ENCODE results near the gene TIMM8B. TPM values are rescaled to one million over a fixed set of nuclear protein-coding genes. Genes with fewer than 3 reads are reported as not detected.

The TIMM8B gene
- total RNA-seq, 1 experiment from 2014 or later: 70.8 TPM

DNA sequence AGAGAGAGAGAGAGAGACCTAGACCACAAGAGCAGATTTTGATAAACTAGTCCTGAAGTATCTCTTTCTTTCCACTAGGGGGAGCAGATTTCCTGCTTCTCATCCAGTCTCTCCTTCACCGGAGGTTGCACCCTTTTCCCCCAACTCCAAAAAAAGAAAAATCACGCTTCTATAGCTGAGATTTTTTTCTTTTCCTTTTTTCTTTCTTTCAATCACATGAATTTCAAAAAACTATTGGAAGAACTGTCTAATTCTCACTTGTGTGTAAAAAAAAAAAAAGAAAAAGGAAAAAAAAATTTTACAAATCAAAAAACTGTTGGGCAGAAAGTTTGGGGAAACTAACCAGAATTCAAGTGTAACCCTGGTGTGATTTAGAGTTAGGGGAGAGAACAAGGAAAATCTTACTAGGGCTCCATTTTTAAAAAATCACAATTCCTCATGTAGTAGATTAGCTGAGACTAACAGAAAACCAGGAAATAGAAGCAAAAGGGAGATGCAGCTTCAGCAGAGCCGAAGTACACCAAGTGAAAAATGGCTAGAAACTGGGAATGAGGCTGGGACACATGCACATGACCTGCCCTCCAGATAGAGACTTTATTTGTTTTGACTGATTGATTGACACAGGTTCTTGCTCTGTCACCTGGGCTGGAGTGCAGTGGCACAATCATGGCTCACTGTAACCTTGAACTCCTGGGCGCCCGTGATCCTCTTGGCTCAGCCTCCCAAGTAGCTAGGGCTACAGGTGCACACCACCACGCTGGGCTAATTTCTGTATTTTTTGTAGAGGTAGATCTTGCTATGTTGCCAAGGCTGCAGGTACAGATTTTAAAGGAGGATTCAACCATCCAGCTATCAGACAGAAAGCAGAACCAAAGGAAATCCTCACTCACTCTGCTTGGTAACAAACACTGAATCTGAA, 27.2 kb upstream of the TIMM8B start:
- CTCF ChIA-PET: interaction anchor here (0.6 to 7.4 kb wide), 45 partner anchors 9 to 1931 kb away, joined by 3 to 130 read pairs (median 4); partner anchors contain the start of gene BCO2
- Mint-ChIP-seq H3K4me1 (ENCODE audit: insufficient read depth, unreplicated experiment) (no peaks in the 10 kb centered on the region), H3K27ac (ENCODE audit: low read depth, unreplicated experiment) (no peak overlapping the region), H3K36me3 (ENCODE audit: insufficient read depth, unreplicated experiment) (no peaks in the 10 kb centered on the region), H3K4me3 (ENCODE audit: unreplicated experiment) (no peak overlapping the region), H3K9me3 (ENCODE audit: unreplicated experiment) (no peaks in the 10 kb centered on the region), H3K27me3 (ENCODE audit: insufficient read depth, unreplicated experiment) (no peaks in the 10 kb centered on the region)
- DNase-seq (ENCODE audit: unreplicated experiment): peak; percentile 75
- intact Hi-C loops (cut with micrococcal nuclease): loop anchor here (1.0 kb wide), 3 partner anchors 62 to 167 kb away; partner anchors contain the start of gene BCO2
- BruUV-seq (replicated peaks): no TSS peak
- TF ChIP-seq, protein P1, sequence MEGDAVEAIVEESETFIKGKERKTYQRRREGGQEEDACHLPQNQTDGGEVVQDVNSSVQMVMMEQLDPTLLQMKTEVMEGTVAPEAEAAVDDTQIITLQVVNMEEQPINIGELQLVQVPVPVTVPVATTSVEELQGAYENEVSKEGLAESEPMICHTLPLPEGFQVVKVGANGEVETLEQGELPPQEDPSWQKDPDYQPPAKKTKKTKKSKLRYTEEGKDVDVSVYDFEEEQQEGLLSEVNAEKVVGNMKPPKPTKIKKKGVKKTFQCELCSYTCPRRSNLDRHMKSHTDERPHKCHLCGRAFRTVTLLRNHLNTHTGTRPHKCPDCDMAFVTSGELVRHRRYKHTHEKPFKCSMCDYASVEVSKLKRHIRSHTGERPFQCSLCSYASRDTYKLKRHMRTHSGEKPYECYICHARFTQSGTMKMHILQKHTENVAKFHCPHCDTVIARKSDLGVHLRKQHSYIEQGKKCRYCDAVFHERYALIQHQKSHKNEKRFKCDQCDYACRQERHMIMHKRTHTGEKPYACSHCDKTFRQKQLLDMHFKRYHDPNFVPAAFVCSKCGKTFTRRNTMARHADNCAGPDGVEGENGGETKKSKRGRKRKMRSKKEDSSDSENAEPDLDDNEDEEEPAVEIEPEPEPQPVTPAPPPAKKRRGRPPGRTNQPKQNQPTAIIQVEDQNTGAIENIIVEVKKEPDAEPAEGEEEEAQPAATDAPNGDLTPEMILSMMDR (IDR thresholded peaks at IDR 0.05; ENCODE audit: unreplicated experiment): peak; percentile 73
- POLR2A ChIA-PET: interaction anchor here (0.6 to 3.3 kb wide), 16 partner anchors 15 to 112 kb away, joined by 3 to 11 read pairs (median 4); partner anchors contain the start of genes IL18, PTS and TIMM8B

DNA sequence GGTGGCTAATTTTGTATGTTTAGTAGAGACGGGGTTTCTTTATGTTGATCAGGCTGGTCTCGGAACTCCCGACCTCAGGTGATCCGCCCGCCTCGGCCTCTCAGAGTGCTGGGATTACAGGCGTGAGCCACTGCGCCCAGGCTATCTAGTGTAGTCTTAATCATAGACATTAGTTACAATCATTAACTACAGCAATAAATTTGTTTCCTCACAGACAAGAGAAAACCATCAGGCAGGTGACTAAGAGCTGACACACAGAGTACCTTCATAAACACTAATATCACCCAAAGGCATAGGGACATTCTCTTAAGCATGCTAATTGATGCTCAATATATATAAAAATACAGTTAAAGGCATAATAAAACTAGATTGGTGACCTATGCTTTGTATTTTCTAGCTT, 19.5 kb upstream of the TIMM8B start:
- Mint-ChIP-seq H3K27ac (ENCODE audit: low read depth, unreplicated experiment) (no peak overlapping the region), H3K9me3 (ENCODE audit: unreplicated experiment) (no peaks in the 10 kb centered on the region), H3K27me3 (ENCODE audit: insufficient read depth, unreplicated experiment) (no peaks in the 10 kb centered on the region), H3K36me3 (ENCODE audit: insufficient read depth, unreplicated experiment) (no peaks in the 10 kb centered on the region), H3K4me1 (ENCODE audit: insufficient read depth, unreplicated experiment) (no peaks in the 10 kb centered on the region), H3K4me3 (ENCODE audit: unreplicated experiment) (no peak overlapping the region)
- DNase-seq (ENCODE audit: unreplicated experiment): no peak
- intact Hi-C loops (cut with micrococcal nuclease): no loop called here
- CTCF ChIA-PET: interaction anchor here (1.7 kb wide), 1 partner anchor 174 kb away, joined by 8 read pairs; no protein-coding TSS in a partner anchor
- TF ChIP-seq, protein P1 (IDR thresholded peaks at IDR 0.05; ENCODE audit: unreplicated experiment): no peak
- POLR2A ChIA-PET: interaction anchor here (2.4 to 3.6 kb wide), 2 partner anchors 14 to 18 kb away, joined by 6 to 23 read pairs; partner anchors contain the start of genes SDHD and TIMM8B
- no TSS peak for BruUV-seq (replicated peaks)

DNA sequence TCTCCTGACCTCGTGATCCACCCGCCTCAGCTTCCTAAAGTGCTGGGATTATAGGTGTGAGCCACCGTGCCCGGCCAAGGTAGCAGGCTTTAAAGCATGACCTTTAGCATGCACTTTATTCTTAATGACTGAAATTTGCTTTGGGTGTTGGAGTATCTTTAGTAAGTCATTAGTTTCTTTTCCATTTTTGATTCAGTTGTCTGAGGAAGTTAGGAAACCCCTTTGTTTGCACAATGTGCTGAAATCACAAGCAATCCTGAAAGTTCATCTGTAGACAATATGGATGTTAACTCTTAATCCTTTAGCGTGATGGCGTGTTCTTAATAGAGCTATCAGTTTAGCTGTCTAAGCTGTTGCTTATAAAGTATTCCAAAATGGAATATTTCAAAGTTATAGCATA, 16.9 kb upstream of the TIMM8B start:
- no peak overlapping the region for H3K27ac Mint-ChIP-seq (ENCODE audit: low read depth, unreplicated experiment)
- H3K4me1 Mint-ChIP-seq (ENCODE audit: insufficient read depth, unreplicated experiment): no peaks in the 10 kb centered on the region
- H3K36me3 Mint-ChIP-seq (ENCODE audit: insufficient read depth, unreplicated experiment): peaks cover 9% of the 10 kb centered on the region
- no peak overlapping the region for H3K4me3 Mint-ChIP-seq (ENCODE audit: unreplicated experiment)
- CTCF ChIA-PET: interaction anchor here (0.5 to 3.3 kb wide), 4 partner anchors 10 to 250 kb away, joined by 3 to 27 read pairs (median 4); no protein-coding TSS in a partner anchor
- no peak for DNase-seq (ENCODE audit: unreplicated experiment)
- H3K9me3 Mint-ChIP-seq (ENCODE audit: unreplicated experiment): no peaks in the 10 kb centered on the region
- intact Hi-C loops (cut with micrococcal nuclease): no loop called here
- POLR2A ChIA-PET: interaction anchor here (1.4 to 3.6 kb wide), 2 partner anchors 16 to 120 kb away, joined by 3 to 23 read pairs; partner anchors contain the start of genes SDHD and TIMM8B
- BruUV-seq (replicated peaks): no TSS peak
- TF ChIP-seq, protein P1 (IDR thresholded peaks at IDR 0.05; ENCODE audit: unreplicated experiment): no peak
- no peaks in the 10 kb centered on the region for H3K27me3 Mint-ChIP-seq (ENCODE audit: insufficient read depth, unreplicated experiment)

DNA sequence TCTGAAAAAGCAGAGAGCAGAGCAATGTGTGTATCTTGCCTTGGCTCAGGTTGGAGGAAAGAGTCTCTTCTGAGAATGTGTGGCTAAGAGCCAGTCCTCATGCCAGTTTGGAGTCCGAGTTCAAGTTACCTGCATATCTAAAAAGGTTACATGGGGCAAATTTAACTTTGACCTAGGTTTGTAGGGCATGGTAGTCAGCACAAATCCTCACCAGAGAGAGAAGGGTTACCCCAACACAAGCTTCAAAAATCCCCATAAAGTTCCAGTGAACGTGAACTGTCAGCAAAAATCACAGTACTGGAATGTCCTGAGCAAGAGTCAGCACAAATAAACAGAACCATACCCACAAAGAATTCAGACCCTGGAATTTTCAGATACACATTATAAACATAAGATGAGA, 13.9 kb upstream of the TIMM8B start:
- no peaks in the 10 kb centered on the region for H3K4me1 Mint-ChIP-seq (ENCODE audit: insufficient read depth, unreplicated experiment)
- no TSS peak for BruUV-seq (replicated peaks)
- peaks cover 28% of the 10 kb centered on the region for H3K36me3 Mint-ChIP-seq (ENCODE audit: insufficient read depth, unreplicated experiment)
- CTCF ChIA-PET: interaction anchor here (0.6 kb wide), 1 partner anchor 180 kb away, joined by 6 read pairs; no protein-coding TSS in a partner anchor
- H3K27me3 Mint-ChIP-seq (ENCODE audit: insufficient read depth, unreplicated experiment): no peaks in the 10 kb centered on the region
- TF ChIP-seq, protein P1 (IDR thresholded peaks at IDR 0.05; ENCODE audit: unreplicated experiment): no peak
- H3K27ac Mint-ChIP-seq (ENCODE audit: low read depth, unreplicated experiment): no peak overlapping the region
- intact Hi-C loops (cut with micrococcal nuclease): no loop called here
- POLR2A ChIA-PET: interaction anchor here (0.6 to 2.2 kb wide), 4 partner anchors 14 to 78 kb away, joined by 3 to 11 read pairs (median 3); partner anchors contain the start of genes SDHD and TIMM8B
- H3K4me3 Mint-ChIP-seq (ENCODE audit: unreplicated experiment): no peak overlapping the region
- no peaks in the 10 kb centered on the region for H3K9me3 Mint-ChIP-seq (ENCODE audit: unreplicated experiment)
- DNase-seq (ENCODE audit: unreplicated experiment): no peak

All from MCF 10A (cell line).